Hypothalamus (tissue), 51 donors: ENCODE results near the gene INHA.

Experiments
- DNase-seq, 51 donors: peaks; one replicate each; lab custom pipeline; 2025; lab: John Stamatoyannopoulos, UW

INHA gene, protein sequence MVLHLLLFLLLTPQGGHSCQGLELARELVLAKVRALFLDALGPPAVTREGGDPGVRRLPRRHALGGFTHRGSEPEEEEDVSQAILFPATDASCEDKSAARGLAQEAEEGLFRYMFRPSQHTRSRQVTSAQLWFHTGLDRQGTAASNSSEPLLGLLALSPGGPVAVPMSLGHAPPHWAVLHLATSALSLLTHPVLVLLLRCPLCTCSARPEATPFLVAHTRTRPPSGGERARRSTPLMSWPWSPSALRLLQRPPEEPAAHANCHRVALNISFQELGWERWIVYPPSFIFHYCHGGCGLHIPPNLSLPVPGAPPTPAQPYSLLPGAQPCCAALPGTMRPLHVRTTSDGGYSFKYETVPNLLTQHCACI

DNA sequence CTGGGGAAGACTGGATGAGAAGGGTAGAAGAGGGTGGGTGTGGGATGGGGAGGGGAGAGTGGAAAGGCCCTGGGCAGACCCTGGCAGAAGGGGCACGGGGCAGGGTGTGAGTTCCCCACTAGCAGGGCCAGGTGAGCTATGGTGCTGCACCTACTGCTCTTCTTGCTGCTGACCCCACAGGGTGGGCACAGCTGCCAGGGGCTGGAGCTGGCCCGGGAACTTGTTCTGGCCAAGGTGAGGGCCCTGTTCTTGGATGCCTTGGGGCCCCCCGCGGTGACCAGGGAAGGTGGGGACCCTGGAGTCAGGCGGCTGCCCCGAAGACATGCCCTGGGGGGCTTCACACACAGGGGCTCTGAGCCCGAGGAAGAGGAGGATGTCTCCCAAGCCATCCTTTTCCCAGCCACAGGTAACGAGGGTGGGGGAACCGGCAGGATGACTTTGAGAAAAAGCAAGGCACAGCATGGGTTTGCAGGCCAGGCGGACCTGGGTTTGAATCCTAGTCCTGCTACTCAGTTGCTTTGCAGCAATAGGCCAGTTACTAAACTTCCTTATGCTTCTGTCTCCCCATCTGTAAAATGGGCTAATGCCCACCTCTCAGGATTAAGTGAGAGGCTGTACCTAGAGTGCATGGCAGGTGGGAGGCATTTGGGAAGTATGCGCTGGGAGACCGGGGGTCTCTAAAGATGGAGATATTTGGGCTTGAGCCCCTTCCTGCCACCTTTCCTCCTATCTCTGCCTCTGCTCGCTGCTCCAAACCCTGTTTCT is at the start of gene INHA:
TSS of gene INHA (plus strand) at position 74 of the 765 bp plus-strand sequence. CDS start at position 139, 65 bp downstream.
- DNase-seq = no peak

DNA sequence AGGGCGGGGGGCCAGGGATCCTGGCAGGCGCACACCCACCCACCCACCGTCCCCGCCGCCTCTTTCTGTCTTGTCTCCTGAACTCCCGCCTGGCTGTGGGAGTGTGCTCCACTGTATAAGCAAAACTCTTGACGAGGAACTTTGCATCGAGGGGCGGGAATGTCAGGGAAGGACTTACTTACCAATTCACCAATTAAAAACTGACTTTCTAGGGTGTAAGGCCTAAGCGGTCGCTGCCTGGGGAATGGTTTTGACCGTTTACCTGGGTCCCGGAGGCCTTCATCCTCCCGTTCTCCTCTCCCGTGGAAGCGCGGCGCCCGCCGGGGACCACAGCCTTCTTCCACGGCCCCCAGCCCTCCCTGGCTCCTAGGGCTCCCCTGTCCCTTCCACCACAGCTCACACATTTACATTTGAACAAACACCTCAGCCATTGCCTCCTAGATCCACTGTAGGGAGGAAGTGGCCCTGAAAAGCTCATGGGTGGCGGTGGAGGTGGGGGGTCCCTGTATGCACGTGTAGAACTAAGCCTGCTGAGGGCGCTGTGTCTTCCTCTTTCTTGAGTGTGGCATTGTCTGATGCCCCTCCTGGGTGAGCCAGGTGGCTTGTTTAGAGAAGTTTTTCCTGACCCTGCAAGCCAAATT is 49.0 kb upstream of the INHA start:
- DNase-seq = peak in 1 of 51 donors; percentile 58

DNA sequence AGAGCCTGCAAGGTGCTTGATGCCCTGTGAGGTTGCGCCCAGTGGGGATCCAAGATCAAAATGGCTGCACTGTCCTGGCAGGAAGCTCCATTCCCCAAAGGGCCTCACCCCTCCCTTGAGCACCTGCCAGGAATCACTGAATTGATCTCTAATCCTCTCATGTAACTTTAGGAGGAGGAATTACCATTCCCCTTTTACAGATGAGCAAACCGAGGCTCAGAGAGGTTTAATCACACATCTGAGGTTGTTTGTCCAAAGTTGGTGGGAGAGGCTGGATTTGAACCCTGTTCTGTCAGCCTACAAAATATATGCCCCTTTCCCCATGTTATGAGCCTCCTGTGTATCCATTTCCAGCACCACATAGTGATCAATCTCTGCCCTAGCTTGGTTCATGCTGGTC is 47.3 kb upstream of the INHA start:
- DNase-seq = no peak

DNA sequence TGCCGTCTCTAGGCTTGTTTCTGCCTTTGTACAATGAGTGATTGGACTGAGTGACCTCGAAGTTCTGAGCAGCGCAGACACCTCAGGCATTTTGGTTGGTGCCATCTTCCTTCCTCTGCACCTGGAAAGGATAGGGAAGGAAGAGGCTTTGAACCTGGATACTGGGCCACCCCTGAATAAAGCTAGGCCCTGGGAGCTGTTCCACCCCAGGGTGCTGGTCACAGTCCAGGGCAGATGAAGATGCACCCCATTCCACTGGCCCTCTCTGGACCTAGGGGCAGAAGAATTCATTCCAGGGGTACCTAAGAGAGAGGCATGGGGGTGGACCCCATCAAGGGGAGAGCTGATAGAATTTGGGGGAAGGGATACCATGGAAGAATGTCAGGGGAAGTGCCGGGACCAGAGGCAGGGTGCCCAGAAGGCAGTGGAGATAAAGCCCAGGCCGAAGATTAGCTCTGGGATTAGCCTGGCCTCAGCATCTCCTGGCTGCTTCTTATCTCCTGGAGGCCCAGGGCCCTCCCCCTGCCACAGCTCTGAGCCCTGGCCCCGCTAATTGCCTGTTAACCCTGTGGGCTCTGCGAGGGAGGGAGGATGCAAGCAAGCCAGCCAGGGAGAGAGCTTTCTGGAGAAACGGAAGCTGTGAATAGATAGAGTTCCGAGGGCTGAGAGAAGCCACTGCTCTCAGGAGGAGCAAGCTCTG is 46.4 kb upstream of the INHA start:
- DNase-seq = no peak

DNA sequence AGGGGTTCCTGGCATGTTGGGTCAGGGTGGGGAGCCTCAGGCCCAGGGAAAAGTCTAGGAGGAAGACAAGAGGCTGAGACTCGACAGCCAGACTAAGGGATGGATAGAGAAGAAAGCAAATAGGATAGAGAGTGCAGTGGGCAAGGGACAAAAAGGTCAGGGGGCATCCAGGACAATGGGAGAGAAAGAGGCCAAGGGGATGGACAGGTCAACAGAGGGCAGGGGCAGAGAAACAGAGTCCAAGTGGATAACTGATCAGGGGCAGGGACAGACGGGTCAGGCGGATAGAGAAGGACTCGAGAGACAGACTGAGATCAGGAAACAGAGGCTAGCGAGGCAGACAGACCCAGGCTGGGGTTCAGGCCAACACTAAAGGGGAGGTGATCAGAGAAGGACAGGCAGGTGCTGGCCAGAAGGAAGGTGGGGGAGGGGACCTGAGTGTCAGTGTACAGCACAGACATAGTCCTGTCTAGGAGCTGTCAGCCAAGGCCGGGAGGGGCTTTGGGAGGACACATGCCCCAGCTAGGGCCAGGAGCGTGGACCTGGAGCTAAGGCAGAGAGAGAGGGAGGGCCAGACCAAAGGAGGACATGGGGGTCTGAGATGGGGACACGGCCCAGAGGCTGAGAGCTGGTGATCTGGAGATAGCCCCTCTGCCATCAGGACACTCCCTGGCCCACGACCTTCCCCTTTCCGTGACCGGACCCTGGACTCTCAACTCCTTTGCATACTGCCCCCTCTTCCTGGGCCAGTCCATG is 45.6 kb upstream of the INHA start:
- DNase-seq = no peak

DNA sequence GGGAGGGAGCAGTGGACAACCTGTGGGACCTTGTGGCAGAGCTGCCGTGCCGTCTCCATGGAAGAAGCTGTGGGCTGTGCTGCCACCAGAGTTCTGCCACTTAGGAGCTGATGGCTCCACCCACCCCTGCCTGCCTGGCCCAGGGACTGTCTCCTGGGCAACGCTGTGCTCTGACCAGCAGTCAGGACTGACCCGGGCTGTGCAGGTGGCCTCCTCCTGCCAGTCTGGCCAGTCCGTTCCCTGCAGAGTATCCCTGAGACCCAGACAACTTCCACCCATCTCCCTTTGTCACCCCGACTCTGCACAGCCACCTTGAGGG is 45.1 kb upstream of the INHA start:
- peak in 11 of 51 donors; percentile 11 to 49 (median 26) for DNase-seq

DNA sequence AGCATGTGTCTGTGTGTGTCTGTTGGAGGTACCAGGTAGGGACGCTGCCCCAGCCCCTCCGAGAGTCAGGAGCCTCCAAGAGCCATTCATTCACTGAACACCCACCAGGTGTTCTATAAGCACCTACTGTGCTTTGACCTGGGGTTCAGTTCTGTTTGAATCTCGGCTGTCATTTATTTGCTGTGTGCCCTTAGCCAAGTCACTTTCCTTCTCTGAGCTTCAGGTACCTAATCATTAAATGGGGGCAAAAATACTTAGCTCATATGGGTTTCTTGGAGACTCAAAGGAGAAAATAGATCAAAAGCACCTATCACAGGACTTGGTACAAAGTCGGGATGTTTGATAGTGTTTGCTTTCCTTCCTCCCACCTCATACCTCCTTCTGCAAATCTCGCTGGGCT is 44.6 kb upstream of the INHA start:
- no peak for DNase-seq

DNA sequence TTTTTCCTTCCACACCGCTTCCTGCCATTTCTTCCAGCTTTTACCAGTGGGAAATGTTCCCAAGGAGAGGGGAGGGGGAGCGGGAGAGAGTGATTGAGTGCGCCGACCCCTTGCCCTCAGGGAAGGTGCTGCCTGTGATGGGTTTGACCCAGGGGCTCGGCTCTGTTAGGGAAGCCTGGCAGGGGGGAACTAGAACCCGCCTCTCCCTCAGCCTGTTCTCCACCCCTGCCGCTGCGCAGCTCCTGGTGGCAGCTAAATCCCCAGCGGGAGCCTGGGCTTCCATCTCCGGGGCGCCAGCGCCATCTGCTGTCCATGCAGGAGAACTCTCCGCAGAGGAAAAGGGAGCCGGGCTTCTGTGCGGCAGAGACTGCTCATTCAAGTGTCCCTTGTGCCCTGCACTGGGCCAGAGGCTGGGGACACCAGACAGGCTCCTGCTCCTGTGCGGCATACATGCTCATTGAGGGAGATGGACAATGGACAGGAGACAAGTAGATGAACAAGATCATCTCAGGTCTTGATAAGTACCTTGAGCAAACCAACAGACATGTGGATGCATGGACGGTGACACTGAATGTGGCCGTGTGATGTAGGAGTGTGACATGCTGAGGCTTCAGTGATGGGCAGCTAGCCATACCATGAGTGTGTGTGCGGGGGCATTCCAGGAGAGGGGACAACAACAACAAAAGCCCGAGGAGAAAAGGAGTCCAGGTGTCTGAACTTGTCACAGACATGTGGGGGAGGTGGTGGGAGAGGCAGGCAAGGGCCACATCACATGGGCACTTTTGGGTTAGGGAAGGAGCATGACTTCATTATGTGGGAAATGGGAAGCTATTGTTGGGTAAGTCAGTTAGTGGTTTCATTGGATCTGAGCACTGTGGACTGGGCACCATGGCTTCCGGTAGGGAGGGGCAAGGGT is 41.8 kb upstream of the INHA start:
- peak; percentile 7 to 91 (median 71) for DNase-seq

DNA sequence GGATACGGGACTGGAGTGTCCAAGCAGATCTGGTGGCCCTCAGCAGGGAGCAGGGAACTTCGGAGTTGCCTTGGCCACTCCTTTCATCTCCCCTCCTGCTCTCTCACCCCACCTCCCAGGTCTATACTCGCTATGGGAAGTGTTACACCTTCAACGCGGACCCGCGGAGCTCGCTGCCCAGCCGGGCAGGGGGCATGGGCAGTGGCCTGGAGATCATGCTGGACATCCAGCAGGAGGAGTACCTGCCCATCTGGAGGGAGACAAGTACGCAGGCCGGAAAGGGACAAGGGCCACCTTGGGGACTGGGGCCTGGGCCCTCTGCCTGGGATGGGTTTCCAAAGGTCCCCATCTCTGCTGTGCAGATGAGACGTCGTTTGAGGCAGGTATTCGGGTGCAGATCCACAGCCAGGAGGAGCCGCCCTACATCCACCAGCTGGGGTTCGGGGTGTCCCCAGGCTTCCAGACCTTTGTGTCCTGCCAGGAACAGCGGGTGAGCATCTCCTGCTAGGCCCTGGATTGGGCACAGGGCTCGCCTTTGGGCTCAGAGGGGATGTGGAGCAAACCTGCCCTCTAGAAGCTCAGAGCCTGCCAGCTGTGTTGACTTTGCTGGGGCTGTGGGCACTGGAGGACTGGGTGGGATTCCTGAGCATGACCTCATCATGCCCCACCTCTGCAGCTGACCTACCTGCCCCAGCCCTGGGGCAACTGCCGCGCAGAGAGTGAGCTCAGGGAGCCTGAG is 40.3 kb upstream of the INHA start:
- no peak for DNase-seq

DNA sequence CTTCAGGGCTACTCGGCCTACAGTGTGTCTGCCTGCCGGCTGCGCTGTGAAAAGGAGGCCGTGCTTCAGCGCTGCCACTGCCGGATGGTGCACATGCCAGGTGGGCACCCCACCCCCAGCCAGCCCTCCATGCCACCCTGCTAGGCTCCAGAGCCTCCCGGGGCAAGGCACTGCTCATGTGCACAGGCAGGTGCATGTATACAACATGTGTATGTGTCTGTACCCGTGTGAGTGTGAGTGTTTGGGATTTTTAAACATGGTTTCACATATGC is 39.8 kb upstream of the INHA start:
- no peak for DNase-seq

DNA sequence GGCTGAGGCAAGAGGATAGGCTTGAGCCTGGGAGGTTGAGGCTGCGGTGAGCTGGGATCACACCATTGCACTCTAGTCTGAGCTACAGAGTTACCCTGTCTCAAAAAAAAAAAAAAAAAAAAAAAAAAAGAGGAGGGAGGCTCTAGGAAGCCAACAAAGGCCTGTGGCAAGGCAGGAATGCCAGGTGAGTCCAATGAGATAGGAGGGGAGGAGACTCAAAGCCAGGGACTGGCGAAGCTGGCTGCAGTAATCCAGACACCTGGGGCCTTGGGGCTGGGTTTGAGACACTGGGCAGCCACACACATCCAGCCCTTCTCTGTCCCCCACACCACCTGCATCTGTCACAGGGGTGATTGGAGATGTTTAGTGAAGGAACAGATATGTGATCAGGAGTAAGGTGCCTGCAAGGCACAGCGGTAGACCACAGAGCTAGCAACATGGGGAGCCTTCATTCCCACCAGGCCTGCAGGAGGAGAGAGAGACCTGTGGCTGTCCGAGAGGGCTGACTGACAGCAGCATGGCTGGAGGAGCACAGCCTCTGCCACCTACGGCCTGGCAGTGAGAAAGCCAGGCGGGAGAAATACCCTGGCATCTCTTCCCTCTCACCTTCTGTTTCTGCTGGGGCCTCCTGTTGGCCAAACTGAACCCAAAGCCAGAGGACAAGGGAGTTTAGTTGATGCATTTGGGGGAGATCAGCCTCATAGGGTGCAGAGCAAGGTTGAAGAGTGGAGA is 38.0 kb upstream of the INHA start:
- no peak for DNase-seq

DNA sequence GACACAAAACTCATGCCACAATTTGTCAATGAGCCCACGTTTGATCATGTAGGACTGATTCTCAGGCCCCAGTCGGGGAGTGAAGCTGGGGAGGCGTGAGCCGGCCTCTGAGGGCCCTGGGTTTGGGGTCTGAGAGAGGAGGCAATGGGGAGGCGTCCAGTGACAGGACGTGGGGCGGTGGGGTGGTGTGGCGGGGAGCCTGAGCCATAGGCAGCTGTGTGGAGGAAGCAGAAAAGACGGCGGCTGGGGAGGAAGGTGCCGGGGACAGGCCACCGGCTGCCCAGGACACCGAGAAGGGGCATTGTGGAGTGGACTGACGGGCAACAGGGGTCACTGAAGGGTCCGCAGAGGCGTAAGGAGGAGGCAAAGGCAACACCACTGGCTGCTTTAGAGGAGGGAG is 35.7 kb upstream of the INHA start:
- DNase-seq = no peak

DNA sequence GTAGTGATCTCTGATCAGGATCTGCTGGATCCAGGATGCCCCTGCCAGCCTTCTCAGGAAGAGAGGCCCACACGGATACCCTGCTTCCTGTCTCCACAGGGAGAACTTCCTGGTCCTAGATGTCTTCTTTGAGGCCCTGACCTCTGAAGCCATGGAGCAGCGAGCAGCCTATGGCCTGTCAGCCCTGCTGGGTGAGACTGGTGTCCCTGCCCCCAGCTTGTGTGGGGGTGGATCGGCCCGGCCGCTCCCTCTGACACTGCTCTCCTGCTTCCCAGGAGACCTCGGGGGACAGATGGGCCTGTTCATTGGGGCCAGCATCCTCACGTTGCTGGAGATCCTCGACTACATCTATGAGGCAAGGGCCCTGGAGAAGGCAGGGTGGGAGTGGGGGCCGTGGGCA is 35.1 kb upstream of the INHA start:
- DNase-seq = no peak

DNA sequence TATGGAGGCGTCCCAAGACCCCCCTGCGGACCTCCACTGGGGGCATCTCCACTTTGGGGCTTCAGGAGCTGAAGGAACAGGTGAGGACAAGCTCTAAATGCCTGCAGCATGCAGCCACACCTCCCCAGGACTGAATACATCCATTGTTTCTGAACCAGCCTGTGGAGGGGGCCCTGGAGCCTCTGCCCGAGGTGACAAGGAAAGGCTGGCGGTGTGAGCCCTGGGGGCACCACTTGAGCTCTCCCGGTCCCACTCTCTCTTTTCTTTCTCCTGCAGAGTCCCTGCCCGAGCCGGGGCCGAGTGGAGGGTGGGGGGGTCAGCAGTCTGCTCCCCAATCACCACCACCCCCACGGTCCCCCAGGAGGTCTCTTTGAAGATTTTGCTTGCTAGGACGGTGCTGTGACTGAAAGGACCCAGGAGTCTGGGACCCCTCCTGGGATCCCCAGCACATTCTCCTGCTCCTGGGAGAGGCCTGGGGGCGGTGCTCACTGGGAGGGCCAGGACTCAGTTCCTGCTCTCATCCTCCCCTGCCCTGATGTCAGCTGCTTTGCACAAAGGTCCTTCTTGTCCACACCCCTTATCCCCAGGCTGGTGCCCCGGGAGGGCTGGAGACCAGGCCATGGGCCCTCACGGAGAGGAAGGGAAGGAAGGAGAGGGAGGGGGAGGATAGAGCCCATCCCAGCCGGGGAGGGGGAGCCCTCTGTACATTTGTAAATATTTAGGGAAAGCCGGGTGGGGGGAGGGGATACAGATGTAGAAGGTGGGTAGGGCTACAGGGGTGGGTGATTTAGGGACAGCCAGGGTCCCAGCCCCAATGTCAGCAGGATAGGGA is 34.2 kb upstream of the INHA start:
- no peak for DNase-seq

DNA sequence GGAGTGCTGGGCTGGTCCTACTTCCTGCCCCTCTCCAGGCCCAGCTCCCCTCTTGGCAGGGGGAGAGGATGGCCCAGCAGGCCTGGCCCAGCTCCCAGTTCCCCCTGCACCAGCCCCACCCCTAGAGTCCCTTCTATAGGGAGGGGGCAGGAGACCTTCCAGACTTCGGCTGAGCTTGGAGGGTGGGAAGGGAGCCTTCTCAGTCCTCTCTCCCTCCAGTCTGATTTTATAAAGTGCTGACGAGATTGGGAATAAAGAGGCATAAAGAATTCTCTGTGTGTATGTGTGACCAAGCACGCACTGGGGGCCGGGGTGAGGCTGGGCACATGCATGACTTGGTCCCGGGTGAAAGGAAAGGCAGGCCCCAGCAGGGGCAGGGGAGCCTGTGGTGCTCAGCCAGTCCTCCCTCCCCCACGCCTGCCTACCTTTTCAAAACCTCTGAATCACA is 33.6 kb upstream of the INHA start:
- peak in 6 of 51 donors; percentile 15 to 27 (median 22) for DNase-seq

DNA sequence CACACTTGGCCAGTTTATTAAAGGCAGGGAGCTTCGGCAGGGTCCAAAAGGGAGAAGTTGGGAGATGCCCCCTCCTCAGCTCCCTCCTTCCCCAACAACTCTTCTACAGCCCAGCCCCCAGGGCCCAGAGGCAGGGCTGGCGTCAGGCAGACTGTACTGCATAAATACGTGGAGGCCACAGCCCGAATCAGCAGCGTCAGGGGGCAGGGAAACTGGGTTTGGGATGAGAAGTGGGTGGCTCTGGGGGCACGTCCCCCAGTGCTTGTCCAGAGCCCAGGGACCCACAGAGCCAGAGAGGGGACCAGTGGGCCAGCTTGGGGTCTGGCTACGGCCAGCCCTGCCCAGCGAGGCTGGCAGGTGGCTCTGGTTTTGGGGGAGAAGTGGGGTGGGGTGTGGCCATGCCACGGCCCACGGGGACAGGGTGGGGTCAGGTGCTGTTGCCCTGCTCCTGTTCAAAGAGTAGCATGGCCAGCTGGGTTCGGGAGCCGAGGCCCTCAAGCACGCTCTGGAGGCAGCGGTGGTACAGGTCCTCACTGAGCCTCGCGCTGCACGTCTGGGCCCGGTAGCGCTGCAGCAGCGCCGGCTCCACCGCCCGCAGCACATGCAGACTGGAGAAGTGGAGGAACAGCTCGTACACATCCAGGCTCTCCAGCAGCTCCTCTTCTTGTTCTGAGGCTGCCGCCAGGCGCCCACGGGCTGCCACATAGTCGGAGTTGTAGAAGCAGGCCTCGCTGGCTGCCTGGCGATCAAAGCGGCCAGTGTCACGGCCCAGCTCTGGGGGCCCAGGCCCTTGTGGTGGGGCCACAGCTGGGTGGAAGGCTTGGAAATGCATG is 32.9 kb upstream of the INHA start:
- DNase-seq = no peak
